ENCODE results near the gene TOLLIP. TPM values are rescaled to one million over a fixed set of nuclear protein-coding genes. Genes with fewer than 3 reads are reported as not detected.

TOLLIP gene
- total and polyA plus RNA-seq, 2 of the 8 experiments (the other 6 are each of a cell fraction or from before 2014, with no cell fraction given), result 23.7 to 34.7 TPM

GRCh38 chr11:1277936-1278512, 31.4 kb downstream of the TOLLIP start (continued):
- TF ChIP-seq TEAD4 (IDR thresholded peaks at IDR 0.05; ENCODE audit: low read depth, low read length), result no peak
- no peak for TF ChIP-seq SRF (IDR thresholded peaks at IDR 0.05; ENCODE audit: low read depth, low read length)
- no peak for TF ChIP-seq CBX8 (IDR thresholded peaks at IDR 0.05; ENCODE audit: borderline replicate concordance, low read depth, low read length)
- TF ChIP-seq TBP (IDR thresholded peaks at IDR 0.05; ENCODE audit: low read depth, low read length), result no peak
